CD4-positive, alpha-beta T cell treated with Interleukin-4 for 1 hour (primary cell): ENCODE data around the gene DHRS3.

ENCODE experiments used
- DNase-seq, 2 donors: peaks; one replicate each; pipeline ENCODE4 v3.0.0-alpha.2; 2020 to 2022

The DHRS3 gene

GRCh38 chr1:12596007-12596821 lies 21.8 kb downstream of the DHRS3 start:
- peak in 1 of 2 donors; percentile 75 for DNase-seq

GRCh38 chr1:12595757-12596006 lies 22.3 kb downstream of the DHRS3 start:
- DNase-seq: no peak

GRCh38 chr1:12594966-12595756 lies 22.8 kb downstream of the DHRS3 start:
- DNase-seq: peak in 1 of 2 donors; percentile 28

GRCh38 chr1:12594490-12594889 lies 23.5 kb downstream of the DHRS3 start:
- DNase-seq: no peak

GRCh38 chr1:12593621-12594066 lies 24.4 kb downstream of the DHRS3 start:
- DNase-seq: no peak

GRCh38 chr1:12592496-12592895 lies 25.5 kb downstream of the DHRS3 start:
- DNase-seq: no peak

- no peak for DNase-seq
Observed at GRCh38 chr1:12591267-12591938, 26.6 kb downstream of the DHRS3 start.

- no peak for DNase-seq
Observed at GRCh38 chr1:12588695-12589094, 29.3 kb downstream of the DHRS3 start.

GRCh38 chr1:12587981-12588640 lies 29.9 kb downstream of the DHRS3 start:
- no peak for DNase-seq

- DNase-seq: no peak
Observed at GRCh38 chr1:12585951-12586942, 31.8 kb downstream of the DHRS3 start.

GRCh38 chr1:12585536-12585935 lies 32.5 kb downstream of the DHRS3 start:
- DNase-seq: no peak

- no peak for DNase-seq
Observed at GRCh38 chr1:12584900-12585525, 33.0 kb downstream of the DHRS3 start.

- DNase-seq: no peak
Observed at GRCh38 chr1:12583484-12583883, 34.5 kb downstream of the DHRS3 start.

GRCh38 chr1:12582649-12583048 lies 35.4 kb downstream of the DHRS3 start:
- DNase-seq: no peak

GRCh38 chr1:12581179-12581578 lies 36.8 kb downstream of the DHRS3 start:
- no peak for DNase-seq

- DNase-seq: no peak
Observed at GRCh38 chr1:12580054-12580887, 37.7 kb downstream of the DHRS3 start.

GRCh38 chr1:12578860-12579422 lies 39.1 kb downstream of the DHRS3 start:
- no peak for DNase-seq

GRCh38 chr1:12577020-12577419 lies 41.0 kb downstream of the DHRS3 start:
- no peak for DNase-seq

- no peak for DNase-seq
Observed at GRCh38 chr1:12574757-12575139, 43.3 kb downstream of the DHRS3 start.
